K562 (cell line): ENCODE results near the gene DDX11. TPM values are rescaled to one million over a fixed set of nuclear protein-coding genes. Genes with fewer than 3 reads are reported as not detected.

Source experiments
- ATAC-seq: fragments of 200-7000 bp; cut with Tn5 transposase; 3 replicates; pipeline ENCODE4 v1.9.1; 2020; ENCODE audit warnings: moderate library complexity
- BruUV-seq: library from RNA; stranded (reverse); fragments of 400-500 nt; replicated peaks from 2 replicates; lab custom pipeline; 2021; lab: Mats Ljungman, UMichigan
- CTCF ChIA-PET: fragments of 300-600 bp; formaldehyde crosslinking; extraction: SDS; loops from one replicate; lab custom pipeline; 2021; ENCODE audit warnings: low intra/inter-chr PET ratio; lab: Yijun Ruan, JAX
- POLR2A ChIA-PET: fragments of 300-600, 350-650 bp; sonication (Branson Sonifier 250); formaldehyde crosslinking; extraction: SDS; loops from one replicate; lab custom pipeline; 2021; ENCODE audit warnings: antibody characterized with exemption, inconsistent platforms; lab: Yijun Ruan, JAX
- DNase-seq, 4 experiments: peaks; one replicate each; pipeline versions ENCODE4 v3.0.0 to v3.0.0-alpha.2; 2011 to 2018; ENCODE audit warnings: low spot score in 3 of 4, mixed read lengths in 3 of 4; ENCODE audit errors: extremely low read depth in 1 of 4
- FAIRE-seq: peaks from 2 replicates; lab custom pipeline; 2011; peaks lifted over from hg19 to GRCh38; lab: Jason Lieb, UNC
- H2AFZ ChIP-seq: 2 replicates; pipeline ENCODE4 v1.6.0; 2011; ENCODE audit warnings: low read depth, low read length, control low read depth, inconsistent platforms
- H3K27ac ChIP-seq: fragments of 200-600 bp; 3 replicates; pipeline ENCODE4 v1.8.0; 2011; ENCODE audit warnings: low read depth, mild to moderate bottlenecking, control low read depth, inconsistent platforms, low read length, moderate library complexity, mixed read lengths; ENCODE audit errors: extremely low read depth
- H3K27me3 ChIP-seq, 2 experiments: fragments of 300-600 bp in 1 of 2; 2 replicates in 1 of 2; 3 replicates in 1 of 2; pipeline versions ENCODE4 v1.6.0 to v1.8.0; 2011; ENCODE audit warnings: inconsistent platforms in 2 of 2, low read length in 2 of 2, mild to moderate bottlenecking in 1 of 2, mixed read lengths in 1 of 2, moderate library complexity in 1 of 2; ENCODE audit not compliant: control insufficient read depth in 2 of 2, insufficient read depth in 2 of 2
- H3K36me3 ChIP-seq: fragments of 300-600 bp; 3 replicates; pipeline ENCODE4 v1.8.0; 2011; ENCODE audit warnings: mild to moderate bottlenecking, low read length, inconsistent platforms; ENCODE audit not compliant: control insufficient read depth, insufficient read depth
- H3K4me1 ChIP-seq, 2 experiments: fragments of 200-600 bp in 1 of 2; replicated peaks in 1 of 2; 2 replicates in 1 of 2; 3 replicates in 1 of 2; pipeline versions ENCODE4 v1.5.1 to v1.8.0; 2011; ENCODE audit warnings: inconsistent platforms in 2 of 2, low read length in 2 of 2, mild to moderate bottlenecking in 1 of 2, mixed read lengths in 1 of 2, moderate library complexity in 1 of 2; ENCODE audit not compliant: control insufficient read depth in 2 of 2, insufficient read depth in 2 of 2
- H3K4me2 ChIP-seq: 2 replicates; pipeline ENCODE4 v1.6.1; 2011; ENCODE audit warnings: low read length, control low read depth, inconsistent platforms, mixed read lengths; ENCODE audit not compliant: insufficient read depth
- H3K4me3 ChIP-seq: fragments of 200-600 bp; sonication (generic), shearing (Covaris generic); 2 replicates; pipeline ENCODE4 v1.5.1; 2016; ENCODE audit warnings: control low read depth, inconsistent platforms
- H3K79me2 ChIP-seq: fragments of 200-600 bp; 3 replicates; pipeline ENCODE4 v1.8.0; 2011; ENCODE audit warnings: low read length, inconsistent platforms; ENCODE audit not compliant: control insufficient read depth, insufficient read depth
- H3K9ac ChIP-seq, 2 experiments: 2 replicates each; pipeline versions ENCODE4 v1.6.0 to v1.6.1; 2011; ENCODE audit warnings: low read depth in 2 of 2, low read length in 2 of 2, control low read depth in 1 of 2, inconsistent platforms in 1 of 2, mild to moderate bottlenecking in 1 of 2, mixed read lengths in 1 of 2; ENCODE audit not compliant: insufficient read depth in 1 of 2
- H3K9me1 ChIP-seq: one replicate; pipeline ENCODE4 v1.6.0; 2011; ENCODE audit warnings: inconsistent platforms, mild to moderate bottlenecking, low read length, moderate library complexity; ENCODE audit not compliant: control insufficient read depth, insufficient read depth
- H3K9me3 ChIP-seq: replicated peaks from 2 replicates; pipeline ENCODE4 v1.5.1; 2011; ENCODE audit warnings: low read depth, low read length, inconsistent platforms; ENCODE audit not compliant: control insufficient read depth, insufficient read depth
- H4K20me1 ChIP-seq: replicated peaks from 2 replicates; pipeline ENCODE4 v1.6.1; 2011; ENCODE audit warnings: low read length, inconsistent platforms, mixed read lengths; ENCODE audit not compliant: control insufficient read depth, insufficient read depth
- ARID3B ChIP-seq: fragments of 250-450 bp; sonication (Bioruptor Pico); IDR thresholded peaks from 2 replicates; pipeline ENCODE4 v1.4.0; 2020; ENCODE audit warnings: borderline replicate concordance
- ETV1 ChIP-seq: fragments of 450-650 bp; conservative IDR thresholded peaks from 2 replicates; pipeline ENCODE4 v1.6.1; 2016; ENCODE audit warnings: missing genetic modification characterization, control low read depth, low read depth, missing compliant biosample characterization
- SETDB1 ChIP-seq: IDR thresholded peaks from one replicate; pipeline ENCODE4 v1.6.1; 2012; ENCODE audit warnings: low read length, control low read depth, inconsistent platforms
- SMC3 ChIP-seq: conservative IDR thresholded peaks from 2 replicates; pipeline ENCODE4 v1.6.1; 2011; ENCODE audit warnings: low read depth, low read length, improper control_type of control experiment; ENCODE audit not compliant: insufficient read depth
- TCF7 ChIP-seq: sonication (generic); IDR thresholded peaks from 2 replicates; pipeline ENCODE4 v1.6.1; 2016; ENCODE audit warnings: antibody characterized with exemption, borderline replicate concordance
- ZBTB26 ChIP-seq: fragments of 450-650 bp; formaldehyde crosslinking; IDR thresholded peaks from 2 replicates; pipeline ENCODE4 v1.4.0; 2022; ENCODE audit warnings: missing genetic modification characterization
- ZBTB40 ChIP-seq, 2 experiments: fragments of 450-650 bp in 1 of 2; sonication (generic) in 1 of 2; formaldehyde crosslinking in 1 of 2; IDR thresholded peaks; 2 replicates each; pipeline versions ENCODE4 v1.7.1 to v1.9.0; 2016 to 2022; ENCODE audit warnings: inconsistent platforms in 1 of 2, mild to moderate bottlenecking in 1 of 2, missing genetic modification reagents in 1 of 2
- ZNF76 ChIP-seq: fragments of 250-450 bp; sonication (Bioruptor Pico); IDR thresholded peaks from 2 replicates; pipeline ENCODE4 v1.4.0; 2020; ENCODE audit warnings: mild to moderate bottlenecking, moderate library complexity, borderline replicate concordance
- WGBS: fragments of 100-300 bp; shearing (Covaris generic); methylation state at CpG from one replicate; pipeline ENCODE4 v1.1.6; 2016; ENCODE audit warnings: low coverage, mixed read lengths; ENCODE audit not compliant: insufficient coverage; ENCODE audit errors: missing lambda C conversion rate; 5-methylcytosine and 5-hydroxymethylcytosine counted together
- in situ Hi-C: fragments of 300-500 bp; cut with MboI; formaldehyde crosslinking; loops from 4 replicates; pipeline ENCODE4 v1.15.0; 2018; ENCODE audit warnings: inconsistent platforms, mixed read lengths
- intact Hi-C: fragments of 100-400 bp; cut with micrococcal nuclease; formaldehyde crosslinking; loops from 2 replicates; pipeline ENCODE4 v1.14.2; 2022
- polyA plus RNA-seq, 8 experiments: library from polyadenylated mRNA; depleted of rRNA in 4 of 8; stranded (reverse) in 5 of 8; unstranded in 3 of 8; fragments of >200 nt; fragmentation: Nextera tagmentation in 2 of 8; fragmentation: Illumina TruSeq in 1 of 8; extraction: Ambion mirVana in 2 of 8; extraction: Trizol in 1 of 8; gene quantifications; 2 replicates each; pipeline versions ENCODE4 v1.2.1 to v1.2.3, GENCODE V29; 2011 to 2014; ENCODE audit warnings: inconsistent platforms in 1 of 8, missing spikeins in 1 of 8
- total RNA-seq, 7 experiments: library from RNA; depleted of rRNA in 6 of 7; stranded (reverse); fragments of >200 nt in 6 of 7; fragmentation: Illumina TruSeq in 2 of 7; extraction: Trizol in 2 of 7; gene quantifications; 2 replicates each; pipeline versions ENCODE4 v1.2.1 to v1.2.3, GENCODE V29; 2011 to 2021; ENCODE audit warnings: low replicate concordance in 1 of 7

DDX11 gene
- total and polyA plus RNA-seq, 9 of the 15 experiments (the other 6 are each of a cell fraction or from before 2014, with no cell fraction given) = 3.6 to 93.2 (median 42.5) TPM

- no peak overlapping the region for H3K4me3 ChIP-seq
- H3K9ac ChIP-seq = no peak overlapping the region
- no peaks in the 10 kb centered on the region for H3K36me3 ChIP-seq
- ChIA-PET CTCF (no interaction called here), POLR2A (no interaction called here)
- ATAC-seq = no peak
- peaks cover 0 to 30% of the 10 kb centered on the region in 2 experiments; a peak in 1 of 5 replicates for H3K27me3 ChIP-seq
- no peak for FAIRE-seq
- H3K27ac ChIP-seq = no peak overlapping the region
- no peaks in the 10 kb centered on the region for H3K79me2 ChIP-seq
- BruUV-seq = no TSS peak
- H3K4me2 ChIP-seq = no peak overlapping the region
- intact Hi-C loops = no loop called here
- WGBS = 0% methylated on average over 8 of the region's 8 CpGs
- DNase-seq = no peak
- H3K9me1 ChIP-seq = no peaks in the 10 kb centered on the region
- in situ Hi-C loops = no loop called here
- H3K9me3 ChIP-seq = no peaks in the 10 kb centered on the region
- no peak overlapping the region for H2AFZ ChIP-seq
- no peaks in the 10 kb centered on the region for H3K4me1 ChIP-seq
- no peaks in the 10 kb centered on the region for H4K20me1 ChIP-seq
- TF ChIP-seq SMC3 (no peak), SETDB1 (no peak), ZNF76 (CRISPR knock-in tag) (no peak), TCF7 (no peak), ZBTB40 (IDR thresholded peaks at IDR 0.05) (no peak), ZBTB40 (CRISPR knock-in tag; IDR thresholded peaks at IDR 0.05) (no peak), ETV1 (tag) (no peak), ZBTB26 (no peak), ARID3B (CRISPR knock-in tag) (no peak)
These were observed 32.6 kb upstream of the DDX11 start for GRCh38 chr12:31041033-31041564.
